HG03025 (cell line): ENCODE measurements around the gene GMIP.

ENCODE experiments used
- ATAC-seq: cut with Tn5 transposase; IDR thresholded peaks from one replicate; pipeline ENCODE4 v1.9.1; 2021; ENCODE audit warnings: mild to moderate bottlenecking, moderate library complexity; ENCODE audit not compliant: unreplicated experiment, low FRiP score

GMIP gene

GRCh38 chr19:19579533-19580361 is 63.7 kb downstream of the GMIP start:
- no peak for ATAC-seq
